Heart left ventricle (tissue), 13 donors: ENCODE measurements around the gene WWOX.

Source experiments
- CTCF ChIP-seq, 12 donors: fragments of 200-600 bp; sonication (generic) in 4 of 12; IDR thresholded peaks; one replicate each; pipeline versions ENCODE4 v1.5.0 to v1.8.0; 2018 to 2022; ENCODE audit warnings: antibody characterized with exemption in 12 of 12, mild to moderate bottlenecking in 5 of 12
- POLR2A ChIP-seq, 2 donors: fragments of 450-650 bp; IDR thresholded peaks; one replicate each; pipeline ENCODE4 v1.6.1; 2017; ENCODE audit warnings: antibody characterized with exemption in 2 of 2, mild to moderate bottlenecking in 2 of 2, moderate library complexity in 2 of 2
- donor health status: ischemic (EF 13 %, LVEDD 7.1; RV severe dilation, severe dysfunction).
- donor health status: DM: no; HTN: yes; CAD: no.
- donor health status: DM: no; HTN: no; CAD: no.
- donor health status: ischemic (EF 25% LVEDD 6.9; RV normal size, moderate dysfunction).
- donor health status: ischemic (EF 25% LVEDD 5.7; RV mildly dilated, moderate dysfunction).
- donor health status: ischemic (EF 35%, LVEDD 5.7; RV mildly dilated, moderate dysfunction).
- donor health status: nonischemic (EF 11% LVEDD 7.7; RV severe dilation, severe dysfunction).
- donor health status: DM: yes; HTN: yes; CAD: no.
- donor health status: PGD.
- donor health status: ischemic (EF 29% LVEDD 5.4; RV normal size, mild dysfunction).
- donor health status: nonischemic (EF 23%, LVEDD 6.1; RV moderate dilation, normal function).

GRCh38 chr16:78348886-78349285 lies 249.4 kb downstream of the WWOX start:
- TF ChIP-seq POLR2A (IDR thresholded peaks at IDR 0.05): no peak
- TF ChIP-seq CTCF (IDR thresholded peaks at IDR 0.05): no peak
